Measurements from ENCODE around the gene NUDT15. TPM values are rescaled to one million over a fixed set of nuclear protein-coding genes. Genes with fewer than 3 reads are reported as not detected.

The NUDT15 gene
- total RNA-seq, 1 experiment from 2014 or later = 48.1 TPM

- in situ Hi-C loops (cut with HindIII; ENCODE audit: low sequenced_read_pairs) = no loop called here
- DNase-seq (ENCODE audit: low spot score) = peak; percentile 10
Measured at GRCh38 chr13:48094404-48094780, 56.9 kb downstream of the NUDT15 start.

GRCh38 chr13:48094781-48095502, 57.4 kb downstream of the NUDT15 start, which contains the start of gene MED4:
MED4 (minus strand) TSS chr13:48095104; CDS start chr13:48095078, 26 bp downstream.
- peak; percentile 92 for DNase-seq (ENCODE audit: low spot score)
- in situ Hi-C loops (cut with HindIII; ENCODE audit: low sequenced_read_pairs) = no loop called here

GRCh38 chr13:48096670-48097069, 59.1 kb downstream of the NUDT15 start:
- in situ Hi-C loops (cut with HindIII; ENCODE audit: low sequenced_read_pairs) = no loop called here
- DNase-seq (ENCODE audit: low spot score) = no peak

Other genes starting within 250 kb of the NUDT15 start
- gene SUCLA2, start 36.5 kb upstream of the NUDT15 start, total RNA-seq (2014; rRNA removed; shearing (Covaris generic)) = 65.5 and 83.8 TPM in 2 replicates
- gene MED4, start 57.4 kb downstream of the NUDT15 start, total RNA-seq (2014; rRNA removed; shearing (Covaris generic)) = 32.6 and 37.9 TPM in 2 replicates
- gene ITM2B, start 195.5 kb downstream of the NUDT15 start, total RNA-seq (2014; rRNA removed; shearing (Covaris generic)) = 35.2 and 62.6 TPM in 2 replicates